Smooth muscle cell (in vitro differentiated cells): Measurements from ENCODE around the gene U2AF2. TPM values are rescaled to one million over a fixed set of nuclear protein-coding genes. Genes with fewer than 3 reads are reported as not detected.

ENCODE experiments used
- DNase-seq: peaks from one replicate; lab custom pipeline; 2025; ENCODE audit not compliant: unreplicated experiment; lab: John Stamatoyannopoulos, UW
- H2AFZ ChIP-seq: fragments of 200-600 bp; sonication (generic); 2 replicates; pipeline ENCODE4 v1.6.0; 2016; ENCODE audit warnings: antibody characterized with exemption, low read depth, mild to moderate bottlenecking
- H3F3A ChIP-seq: fragments of 200-600 bp; sonication (generic); 2 replicates; pipeline ENCODE4 v1.6.0; 2017; ENCODE audit warnings: antibody characterized with exemption, low read depth
- H3K27ac ChIP-seq: fragments of 200-600 bp; sonication (generic); 2 replicates; pipeline ENCODE4 v1.5.1; 2016; ENCODE audit warnings: low read depth, mild to moderate bottlenecking
- H3K27me3 ChIP-seq: fragments of 200-600 bp; sonication (generic); 2 replicates; pipeline ENCODE4 v1.6.1; 2016; ENCODE audit warnings: low read depth, mild to moderate bottlenecking
- H3K36me3 ChIP-seq: fragments of 200-600 bp; sonication (generic); 2 replicates; pipeline ENCODE4 v1.5.1; 2016; ENCODE audit warnings: low read depth
- H3K4me1 ChIP-seq: fragments of 200-600 bp; sonication (generic); 2 replicates; pipeline ENCODE4 v1.5.1; 2016; ENCODE audit warnings: low read depth
- H3K4me2 ChIP-seq: fragments of 200-600 bp; sonication (generic); 2 replicates; pipeline ENCODE4 v1.6.0; 2016; ENCODE audit warnings: mild to moderate bottlenecking
- H3K4me3 ChIP-seq: fragments of 200-600 bp; sonication (generic); 2 replicates; pipeline ENCODE4 v1.5.1; 2016; ENCODE audit warnings: mild to moderate bottlenecking
- H3K79me2 ChIP-seq: fragments of 200-600 bp; sonication (generic); 2 replicates; pipeline ENCODE4 v1.6.0; 2016; ENCODE audit warnings: low read depth, mild to moderate bottlenecking
- H3K9ac ChIP-seq: fragments of 200-600 bp; sonication (generic); 2 replicates; pipeline ENCODE4 v1.6.0; 2016; ENCODE audit warnings: low read depth
- H3K9me3 ChIP-seq: fragments of 200-600 bp; sonication (generic); replicated peaks from 2 replicates; pipeline ENCODE4 v1.5.1; 2016; ENCODE audit warnings: low read depth
- H4K20me1 ChIP-seq: fragments of 200-600 bp; sonication (generic); 2 replicates; pipeline ENCODE4 v1.6.0; 2016; ENCODE audit warnings: low read depth
- WGBS: methylation state at CpG from one replicate; pipeline ENCODE4 v1.1.7; 2016; ENCODE audit warnings: low lambda C conversion rate; 5-methylcytosine and 5-hydroxymethylcytosine counted together
- polyA plus RNA-seq: library from polyadenylated mRNA; unstranded; fragments of >200 nt; fragmentation: Nextera tagmentation; extraction: Ambion mirVana; gene quantifications from 2 replicates; pipeline ENCODE4 v1.2.1, GENCODE V29; 2016
- total RNA-seq: library from RNA; depleted of rRNA; stranded (reverse); fragments of >200 nt; gene quantifications from 2 replicates; pipeline ENCODE4 v1.2.3, GENCODE V29; 2014
- TF ChIP-seq, protein P1 (sequence below): fragments of 200-600 bp; sonication (generic); IDR thresholded peaks from 2 replicates; pipeline ENCODE4 v1.5.1; 2017; ENCODE audit warnings: borderline replicate concordance, mild to moderate bottlenecking, antibody characterized with exemption; ENCODE audit not compliant: insufficient read depth, poor library complexity, severe bottlenecking

The U2AF2 gene
- total and polyA plus RNA-seq, 2 experiments from 2014 or later = 8.4 to 70.7 TPM

DNA sequence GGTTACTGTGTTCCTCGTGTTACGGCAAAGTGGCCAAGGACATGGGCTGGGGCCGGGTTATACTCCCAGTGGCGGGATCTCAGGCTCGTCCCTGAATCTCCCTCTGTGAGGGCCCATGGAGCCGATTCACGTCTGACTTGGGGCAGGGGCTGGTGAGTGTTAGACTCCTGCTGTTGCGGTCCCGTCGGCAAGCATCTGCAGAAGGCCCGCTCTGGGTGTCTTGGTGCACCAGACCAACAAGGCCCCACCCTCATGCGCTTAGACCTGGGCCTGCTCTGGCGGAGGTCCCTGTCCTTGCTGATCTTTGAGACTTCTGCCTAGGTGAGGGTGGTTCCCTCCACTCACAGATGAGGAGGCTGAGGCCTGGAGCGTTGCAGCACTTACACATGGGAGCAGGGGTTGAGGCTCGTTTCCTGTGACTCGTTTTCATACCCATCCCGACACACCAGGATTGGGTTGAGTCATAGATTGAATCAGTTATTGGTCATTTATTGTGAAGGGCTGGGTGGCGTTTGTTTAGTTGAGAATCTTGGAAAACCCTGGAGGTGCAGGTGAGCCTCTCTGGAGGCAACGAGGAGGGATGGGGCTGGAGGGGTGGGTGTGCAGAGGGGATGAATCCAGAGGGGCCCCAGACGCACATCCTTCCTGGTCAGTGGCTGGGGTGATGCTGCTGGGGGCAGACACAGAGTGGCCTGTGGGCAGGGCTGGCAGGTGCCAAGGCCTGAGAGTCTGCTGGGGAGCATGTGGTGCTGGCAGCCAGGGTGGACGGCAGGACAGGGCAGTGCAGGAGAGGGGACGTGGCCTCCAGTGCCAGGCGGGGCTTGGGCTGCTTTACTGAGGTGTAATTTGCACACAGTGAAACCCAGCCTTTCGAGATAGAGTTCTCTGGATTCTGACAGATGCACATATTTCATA, 24.8 kb downstream of the U2AF2 start:
- no peaks in the 10 kb centered on the region for H3K27me3 ChIP-seq
- no peak overlapping the region for H2AFZ ChIP-seq
- H3K79me2 ChIP-seq = peaks cover 94% of the 10 kb centered on the region
- H3K9me3 ChIP-seq = no peaks in the 10 kb centered on the region
- H3K27ac ChIP-seq = no peak overlapping the region
- 93% methylated on average over 23 of the region's 24 CpGs for WGBS
- H3F3A ChIP-seq = no peaks in the 10 kb centered on the region
- peaks cover 85% of the 10 kb centered on the region for H4K20me1 ChIP-seq
- no peak overlapping the region for H3K4me2 ChIP-seq
- peaks cover 5% of the 10 kb centered on the region for H3K4me1 ChIP-seq
- no peaks in the 10 kb centered on the region for H3K36me3 ChIP-seq
- DNase-seq = no peak
- TF ChIP-seq, protein P1, sequence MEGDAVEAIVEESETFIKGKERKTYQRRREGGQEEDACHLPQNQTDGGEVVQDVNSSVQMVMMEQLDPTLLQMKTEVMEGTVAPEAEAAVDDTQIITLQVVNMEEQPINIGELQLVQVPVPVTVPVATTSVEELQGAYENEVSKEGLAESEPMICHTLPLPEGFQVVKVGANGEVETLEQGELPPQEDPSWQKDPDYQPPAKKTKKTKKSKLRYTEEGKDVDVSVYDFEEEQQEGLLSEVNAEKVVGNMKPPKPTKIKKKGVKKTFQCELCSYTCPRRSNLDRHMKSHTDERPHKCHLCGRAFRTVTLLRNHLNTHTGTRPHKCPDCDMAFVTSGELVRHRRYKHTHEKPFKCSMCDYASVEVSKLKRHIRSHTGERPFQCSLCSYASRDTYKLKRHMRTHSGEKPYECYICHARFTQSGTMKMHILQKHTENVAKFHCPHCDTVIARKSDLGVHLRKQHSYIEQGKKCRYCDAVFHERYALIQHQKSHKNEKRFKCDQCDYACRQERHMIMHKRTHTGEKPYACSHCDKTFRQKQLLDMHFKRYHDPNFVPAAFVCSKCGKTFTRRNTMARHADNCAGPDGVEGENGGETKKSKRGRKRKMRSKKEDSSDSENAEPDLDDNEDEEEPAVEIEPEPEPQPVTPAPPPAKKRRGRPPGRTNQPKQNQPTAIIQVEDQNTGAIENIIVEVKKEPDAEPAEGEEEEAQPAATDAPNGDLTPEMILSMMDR = no peak
- H3K9ac ChIP-seq = no peak overlapping the region
- no peak overlapping the region for H3K4me3 ChIP-seq

DNA sequence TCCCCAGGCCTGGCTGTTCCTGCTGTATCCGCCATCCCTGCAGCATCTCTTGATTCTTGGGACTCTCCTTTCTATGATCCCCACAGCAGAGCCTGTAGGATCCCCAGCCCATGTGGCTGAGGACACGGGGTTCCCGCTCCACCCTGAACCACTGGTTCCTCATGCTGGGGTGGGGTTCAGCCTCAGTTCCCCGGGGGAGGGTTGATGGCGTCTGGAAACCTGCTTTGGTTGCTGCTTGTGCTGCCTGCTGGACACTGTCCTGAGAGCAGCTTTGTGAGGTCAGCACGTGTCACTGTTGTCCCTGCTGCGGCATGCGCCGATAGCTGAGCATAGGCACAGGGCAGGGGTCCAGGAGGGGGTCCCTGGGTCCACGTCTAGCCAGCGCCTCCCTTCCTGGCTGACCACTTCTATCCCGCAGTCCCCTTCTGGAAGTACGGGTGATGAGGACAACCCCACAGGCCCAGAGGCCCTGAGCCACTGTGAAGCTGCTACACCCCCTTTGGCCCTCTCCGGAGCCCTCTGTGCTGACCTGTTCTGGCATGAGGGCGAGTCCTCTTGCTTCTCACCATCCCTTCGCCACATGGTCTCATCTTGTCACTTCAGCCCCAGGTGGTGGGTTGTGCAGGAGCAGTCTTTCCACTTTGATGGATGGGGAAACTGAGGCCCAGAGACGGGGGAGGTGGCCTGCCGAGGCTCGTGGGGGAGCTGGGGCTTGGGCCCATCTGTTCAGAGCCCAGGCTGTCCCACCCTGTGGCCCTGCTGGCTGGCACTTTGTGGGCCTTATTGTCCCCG, 25.7 kb downstream of the U2AF2 start:
- no peak overlapping the region for H2AFZ ChIP-seq
- H3K27me3 ChIP-seq = no peaks in the 10 kb centered on the region
- H3K9me3 ChIP-seq = no peaks in the 10 kb centered on the region
- H4K20me1 ChIP-seq = peaks cover 93% of the 10 kb centered on the region
- no peak overlapping the region for H3K9ac ChIP-seq
- DNase-seq = no peak
- H3K4me3 ChIP-seq = no peak overlapping the region
- H3F3A ChIP-seq = no peaks in the 10 kb centered on the region
- H3K4me1 ChIP-seq = peaks cover 5% of the 10 kb centered on the region
- TF ChIP-seq, protein P1 = no peak
- H3K4me2 ChIP-seq = no peak overlapping the region
- WGBS = 98% methylated on average over 19 of the region's 20 CpGs
- H3K36me3 ChIP-seq = no peaks in the 10 kb centered on the region
- H3K27ac ChIP-seq = no peak overlapping the region
- peaks cover 96% of the 10 kb centered on the region for H3K79me2 ChIP-seq

DNA sequence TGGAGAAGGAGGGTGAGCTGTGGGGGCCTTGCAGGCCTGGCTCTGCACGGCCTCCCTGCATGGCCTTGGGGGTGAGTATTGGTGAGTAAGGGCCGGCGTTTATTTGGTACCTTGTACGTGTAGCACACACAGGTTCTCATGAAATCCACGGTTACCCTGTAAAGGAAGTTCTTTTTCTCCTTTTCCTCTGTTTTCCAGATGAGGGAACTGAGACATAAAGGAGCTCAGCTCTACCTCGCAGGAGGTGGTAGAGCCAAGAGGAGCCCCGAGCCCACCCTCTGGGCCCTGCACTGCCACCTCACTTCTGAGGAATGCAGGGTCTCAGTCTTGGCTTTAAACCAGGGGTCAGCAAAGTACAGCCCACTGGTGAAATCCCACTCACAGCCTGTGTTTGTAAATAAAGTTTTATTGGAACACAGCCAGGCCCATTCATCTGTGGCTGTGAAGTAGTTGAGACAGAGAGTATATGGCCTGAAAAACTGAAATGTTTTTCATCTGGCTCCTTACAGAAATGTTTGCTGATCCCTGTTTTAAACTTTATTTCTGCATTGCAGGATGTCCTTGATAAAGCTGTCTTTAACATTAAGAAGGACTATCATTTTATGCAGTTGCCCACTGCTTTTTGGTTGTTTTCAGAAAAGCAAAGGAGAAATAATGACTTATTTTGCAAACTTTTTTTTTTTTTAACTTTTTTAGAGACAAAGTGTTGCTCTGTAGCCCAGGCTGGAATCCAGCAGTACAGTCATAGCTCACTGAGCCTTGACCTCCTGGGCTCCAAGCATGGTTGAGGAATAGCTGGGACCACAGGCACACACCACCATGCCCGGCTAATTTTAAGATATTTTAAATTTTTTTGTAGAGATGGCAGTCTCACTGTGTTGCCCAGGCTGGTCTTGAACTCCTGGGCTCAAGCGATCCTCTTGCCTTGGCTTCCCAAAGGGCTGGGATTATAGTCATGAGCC, 26.6 kb downstream of the U2AF2 start:
- H3K9ac ChIP-seq = no peak overlapping the region

More for the DNA sequence above, 26.6 kb downstream of the U2AF2 start:
- peaks cover 5% of the 10 kb centered on the region for H3K4me1 ChIP-seq
- H2AFZ ChIP-seq = no peak overlapping the region
- no peaks in the 10 kb centered on the region for H3F3A ChIP-seq
- no peak overlapping the region for H3K27ac ChIP-seq
- H3K4me2 ChIP-seq = no peak overlapping the region
- TF ChIP-seq, protein P1 = no peak
- no peak overlapping the region for H3K4me3 ChIP-seq
- H3K36me3 ChIP-seq = no peaks in the 10 kb centered on the region
- H3K9me3 ChIP-seq = no peaks in the 10 kb centered on the region
- no peaks in the 10 kb centered on the region for H3K27me3 ChIP-seq
- H4K20me1 ChIP-seq = peaks cover 98% of the 10 kb centered on the region
- WGBS = 94% methylated on average over 9 of the region's 9 CpGs
- no peak for DNase-seq
- H3K79me2 ChIP-seq = peaks cover 94% of the 10 kb centered on the region
